DMS 273 (cell line): ENCODE measurements around the gene ESPL1.

ENCODE experiments used
- DNase-seq: peaks from one replicate; lab custom pipeline; 2025; ENCODE audit not compliant: unreplicated experiment; lab: John Stamatoyannopoulos, UW

ESPL1 gene

DNA sequence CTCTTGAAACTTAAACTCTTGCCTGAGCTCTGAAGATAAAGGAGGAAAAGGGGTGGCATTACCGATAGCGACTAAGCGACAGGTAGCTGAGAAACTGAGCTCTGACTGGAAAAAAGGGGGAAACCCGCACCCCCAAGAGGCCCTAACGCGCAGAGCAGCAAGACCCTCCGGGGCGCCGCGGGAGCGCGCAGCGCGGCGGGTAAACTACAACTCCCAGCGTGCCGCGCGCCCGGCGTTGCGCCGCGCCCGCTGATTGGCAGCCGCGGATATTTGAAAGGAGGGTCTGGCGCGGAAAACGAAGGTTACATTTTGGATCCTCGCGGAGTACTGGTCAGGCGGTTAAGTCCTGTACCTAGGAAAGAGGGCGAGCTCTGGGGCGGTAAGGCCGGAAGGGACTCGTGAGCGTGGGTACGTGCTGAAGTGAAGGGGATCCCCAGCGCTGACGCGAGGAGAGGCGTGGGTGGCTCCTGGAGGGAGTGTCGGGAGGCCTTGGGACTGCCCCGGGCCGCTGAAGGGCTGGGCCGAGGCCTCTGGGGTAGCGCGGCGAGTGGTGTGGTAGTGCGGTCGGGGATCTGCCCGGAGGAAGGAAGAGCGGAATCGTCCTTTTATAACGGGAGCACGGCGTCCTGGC lies at the start of gene ESPL1:
Gene ESPL1 (plus strand): TSS at position 301 of the 631 bp plus-strand sequence. CDS start 468 bp downstream, outside the sequence.
- DNase-seq = peak; percentile 90

DNA sequence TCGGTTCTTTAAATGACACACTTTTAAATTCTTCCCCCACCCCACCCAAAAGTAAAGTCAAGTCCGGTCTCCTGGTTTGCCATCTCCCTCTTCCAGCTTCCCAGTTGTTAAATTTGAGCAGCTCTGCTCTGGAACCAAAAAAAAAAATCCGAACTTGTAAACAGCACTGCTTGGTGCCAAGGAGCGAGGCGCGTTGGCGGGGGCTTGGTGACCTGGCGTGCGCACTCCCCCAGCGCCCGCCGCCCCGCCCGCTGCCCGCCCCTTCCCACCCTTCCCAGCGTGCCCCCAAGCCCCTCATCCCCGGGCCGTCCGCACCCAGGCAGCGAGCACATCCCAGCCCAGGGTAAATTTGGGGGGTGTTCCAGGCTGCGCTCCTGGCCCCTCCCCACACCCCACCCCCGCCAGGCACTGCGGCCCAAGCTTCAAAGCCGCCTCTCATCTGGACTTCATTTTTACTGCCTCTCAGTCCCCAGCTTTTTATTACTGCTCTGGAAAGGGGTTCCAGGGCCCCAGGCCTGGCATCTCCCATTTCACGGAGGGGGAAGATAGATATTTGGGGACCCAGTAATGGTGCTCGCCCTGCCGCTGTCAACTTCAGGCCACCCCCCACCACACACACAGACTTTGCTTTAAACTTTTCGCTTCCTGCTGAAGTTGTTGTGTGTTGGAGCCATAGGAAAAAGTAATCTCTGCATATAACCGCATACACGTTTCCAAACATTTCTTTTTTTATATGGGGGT lies 49.4 kb upstream of the ESPL1 start:
- DNase-seq = no peak

DNA sequence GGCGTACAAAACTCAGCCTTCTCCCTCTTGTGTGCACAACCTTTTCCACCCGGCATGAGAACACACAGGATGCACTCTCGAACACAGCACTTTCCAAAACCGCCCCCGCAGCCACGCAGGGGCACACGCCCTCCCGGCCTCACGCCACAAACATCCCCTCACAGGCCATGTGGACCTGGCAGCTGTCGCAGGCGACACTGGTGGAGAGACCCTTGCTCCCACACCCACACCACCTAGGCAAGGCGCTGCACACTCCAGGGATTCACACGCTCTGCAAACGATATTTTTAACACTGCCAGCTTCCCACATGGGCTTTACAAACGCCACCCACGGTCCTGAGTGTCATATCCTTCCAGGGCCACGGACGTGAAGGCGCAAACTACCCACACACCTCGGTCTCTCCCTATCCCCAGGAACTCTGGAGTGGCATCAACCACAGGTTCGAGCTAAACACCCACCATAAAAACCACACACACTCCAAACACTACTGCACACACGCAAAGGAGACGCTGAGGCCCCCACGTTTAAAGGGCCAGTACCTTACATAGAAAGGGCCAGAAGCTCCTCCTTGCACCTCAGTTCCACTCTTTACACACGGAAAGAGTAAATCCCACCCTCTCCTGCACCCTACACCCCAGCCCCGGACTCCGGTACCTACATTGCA lies 48.7 kb upstream of the ESPL1 start:
- no peak for DNase-seq

DNA sequence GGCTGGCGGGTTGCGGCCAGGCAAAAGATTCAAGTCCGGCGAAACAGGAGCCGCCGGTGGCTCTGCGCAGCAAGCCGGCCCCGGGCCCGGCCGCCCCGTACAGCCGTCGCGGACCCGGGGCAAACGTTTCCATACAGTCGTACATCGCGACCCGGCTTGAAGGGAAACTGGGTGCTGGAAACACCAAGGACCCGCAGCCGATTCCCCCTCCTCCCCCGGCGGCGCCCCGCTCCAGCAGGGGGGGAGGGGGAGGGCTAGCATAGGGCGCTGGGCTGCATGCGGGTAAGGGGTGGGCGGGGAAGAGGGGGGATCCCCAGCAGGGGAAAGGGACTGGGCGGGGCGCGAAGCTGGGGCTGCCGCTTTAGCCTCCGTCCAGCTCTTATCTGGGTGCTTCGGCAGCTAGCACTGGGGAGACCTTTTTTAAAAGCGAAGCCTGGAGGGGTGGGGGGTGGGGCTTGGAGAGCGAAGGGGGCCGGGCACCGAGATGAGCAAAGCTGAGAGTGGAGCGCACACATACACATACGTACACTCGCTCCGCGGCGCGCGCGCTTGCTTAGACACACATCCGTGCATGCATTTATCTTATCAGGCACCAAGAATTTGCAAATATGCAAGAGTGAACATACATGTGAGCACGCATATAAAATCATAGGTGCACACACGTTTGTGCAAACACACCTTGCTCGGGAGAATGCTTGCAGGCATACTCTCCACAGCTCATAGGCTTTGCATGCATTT lies 48.0 kb upstream of the ESPL1 start:
- no peak for DNase-seq

DNA sequence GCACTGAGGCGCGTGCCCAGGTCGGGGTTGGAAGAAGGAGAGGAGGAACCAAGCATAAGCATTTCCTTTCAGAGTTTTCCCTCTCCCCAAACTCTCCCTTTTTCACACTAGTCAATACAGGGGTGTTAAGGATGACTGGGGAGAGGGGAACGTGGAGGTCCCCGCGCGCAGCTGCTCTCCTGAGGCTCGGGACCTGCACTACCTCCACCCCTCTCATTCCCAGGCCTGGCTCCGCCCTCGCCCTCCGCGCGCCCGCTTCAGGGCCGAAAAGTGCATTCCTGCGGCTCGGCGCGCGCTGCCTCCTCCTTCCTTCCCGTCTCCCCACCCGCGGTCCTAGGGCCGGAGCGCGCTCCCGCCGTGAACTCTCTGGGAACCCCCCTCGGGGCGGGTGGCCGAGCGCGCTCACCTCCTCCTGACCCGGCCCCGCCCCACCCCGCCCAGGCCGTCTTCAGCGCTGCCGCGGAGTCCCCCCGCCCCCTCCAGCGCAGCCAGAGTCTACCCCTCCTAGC lies 47.4 kb upstream of the ESPL1 start:
- DNase-seq = peak; percentile 94

DNA sequence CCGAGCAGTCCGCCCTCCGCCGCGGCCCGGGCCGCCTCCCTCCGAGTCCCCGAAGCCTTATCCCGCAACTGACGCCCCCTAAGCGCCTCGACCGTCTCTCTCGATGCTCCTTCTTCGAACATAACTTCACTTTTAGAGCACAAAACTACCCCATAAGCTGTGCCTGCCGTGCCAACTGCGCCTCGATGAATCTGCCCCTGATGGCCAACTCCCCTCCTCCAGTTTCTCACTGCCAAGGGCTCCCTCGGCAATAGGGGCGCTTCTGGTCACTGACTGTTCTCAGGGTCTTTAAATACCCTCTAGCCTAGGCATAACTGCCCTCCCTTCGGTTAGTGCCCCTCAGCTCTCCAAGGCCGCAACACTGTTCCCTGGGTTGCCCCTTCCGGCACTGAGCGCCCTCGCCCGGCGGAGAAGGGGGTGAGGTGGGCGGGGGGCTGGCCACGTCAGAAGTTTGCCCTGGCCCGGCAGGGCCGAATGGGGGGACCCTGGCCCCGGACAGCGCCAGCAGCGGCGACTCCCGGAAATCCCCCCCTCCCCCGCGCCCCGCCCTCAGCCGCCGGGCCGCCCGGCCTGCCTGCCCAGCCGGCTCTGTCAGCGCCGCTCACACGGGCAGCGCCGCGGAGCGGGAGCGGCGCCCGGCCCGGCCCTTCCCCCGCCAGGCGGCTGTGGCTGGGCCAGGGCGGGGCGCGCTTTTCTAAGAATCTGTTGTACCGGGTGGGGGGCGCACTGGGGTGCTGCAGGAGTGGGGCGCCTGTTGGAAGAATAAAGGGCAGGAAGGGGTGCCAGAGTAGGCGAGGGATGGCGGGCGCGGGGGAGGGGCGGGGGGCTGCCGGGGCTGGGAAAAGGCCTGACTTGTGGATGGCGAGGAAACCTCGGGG lies 46.7 kb upstream of the ESPL1 start:
- DNase-seq = peak; percentile 68

DNA sequence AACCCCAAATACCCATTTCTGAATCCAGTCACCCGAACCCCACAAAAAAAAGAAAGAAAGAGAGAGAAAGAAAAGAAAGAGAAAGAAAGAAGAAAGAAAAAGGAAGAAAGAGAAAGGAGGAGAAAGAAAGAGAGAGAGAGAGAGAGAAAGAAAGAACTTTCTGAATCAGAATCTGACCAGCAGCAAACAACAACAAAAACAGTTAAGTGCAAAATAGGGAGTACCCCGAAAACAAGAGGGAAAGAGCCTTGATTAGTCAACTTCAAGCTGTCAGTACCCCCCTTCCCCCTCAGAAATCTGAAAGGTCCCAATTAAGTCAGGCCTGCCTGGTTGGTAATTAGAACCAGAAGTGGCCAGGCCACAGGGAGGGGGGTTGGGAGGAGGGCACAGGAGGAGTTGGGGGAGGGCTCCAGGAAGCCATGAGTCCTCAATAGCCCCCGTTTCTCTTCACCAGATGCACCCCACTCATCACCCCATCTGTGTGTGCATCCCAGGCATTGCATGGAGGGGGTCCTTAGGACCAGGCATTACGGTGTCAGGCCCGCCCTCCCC lies 45.9 kb upstream of the ESPL1 start:
- peak; percentile 28 for DNase-seq

DNA sequence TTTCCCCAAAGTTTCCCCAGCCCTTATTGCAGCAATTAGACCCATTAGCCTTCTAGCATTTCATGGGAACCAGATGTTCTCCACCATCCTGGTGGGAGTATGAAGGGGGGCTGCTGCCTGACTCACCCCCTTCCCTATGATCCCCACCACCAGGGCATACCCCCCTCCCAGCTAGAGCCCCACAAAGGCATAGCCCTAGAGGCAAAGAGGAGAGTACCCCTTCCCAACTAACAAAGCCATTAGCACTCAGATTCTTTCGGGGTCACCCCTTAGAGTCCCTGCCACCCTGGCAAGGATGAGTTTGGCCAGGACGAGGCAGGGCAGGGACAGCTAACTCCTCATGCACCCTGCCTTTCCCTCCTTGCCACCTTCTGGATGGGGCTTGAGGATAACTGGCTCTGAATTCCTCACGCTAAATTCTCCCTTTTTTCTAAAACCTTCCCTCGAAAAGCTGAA lies 45.3 kb upstream of the ESPL1 start:
- no peak for DNase-seq

DNA sequence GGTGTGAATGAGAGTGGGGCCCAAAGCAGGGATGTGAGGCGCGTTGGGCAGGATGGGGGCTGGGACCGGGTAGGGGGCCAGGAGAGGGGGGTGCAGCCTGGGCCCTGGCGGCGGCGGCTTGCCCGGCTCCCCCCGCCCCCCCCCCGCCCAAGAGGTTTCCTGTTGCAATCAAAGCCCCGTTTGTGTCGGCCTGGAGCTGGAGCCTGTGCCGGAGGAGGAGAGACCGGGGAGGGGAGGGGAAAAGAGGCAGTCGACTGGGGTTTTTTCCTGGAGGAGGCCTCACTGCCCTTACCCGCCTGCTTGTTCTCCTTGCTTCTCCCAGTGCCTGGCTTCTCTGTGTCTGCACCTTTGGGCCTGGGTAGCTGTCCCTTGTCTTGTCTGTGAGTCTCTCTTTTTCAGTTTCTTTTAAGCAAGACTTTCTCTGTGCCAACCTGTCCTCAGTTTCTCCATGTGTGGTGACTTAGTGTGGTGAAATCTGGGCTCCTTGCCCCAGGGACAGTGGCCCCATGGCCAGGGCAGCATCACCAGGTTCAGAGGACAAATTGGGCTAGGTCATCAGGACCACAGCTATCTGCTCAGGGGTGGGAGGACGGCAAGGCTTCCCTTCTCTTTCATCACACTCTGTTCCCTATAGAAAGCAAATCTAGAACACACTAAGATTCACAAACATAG lies 44.6 kb upstream of the ESPL1 start:
- DNase-seq = peak; percentile 28

DNA sequence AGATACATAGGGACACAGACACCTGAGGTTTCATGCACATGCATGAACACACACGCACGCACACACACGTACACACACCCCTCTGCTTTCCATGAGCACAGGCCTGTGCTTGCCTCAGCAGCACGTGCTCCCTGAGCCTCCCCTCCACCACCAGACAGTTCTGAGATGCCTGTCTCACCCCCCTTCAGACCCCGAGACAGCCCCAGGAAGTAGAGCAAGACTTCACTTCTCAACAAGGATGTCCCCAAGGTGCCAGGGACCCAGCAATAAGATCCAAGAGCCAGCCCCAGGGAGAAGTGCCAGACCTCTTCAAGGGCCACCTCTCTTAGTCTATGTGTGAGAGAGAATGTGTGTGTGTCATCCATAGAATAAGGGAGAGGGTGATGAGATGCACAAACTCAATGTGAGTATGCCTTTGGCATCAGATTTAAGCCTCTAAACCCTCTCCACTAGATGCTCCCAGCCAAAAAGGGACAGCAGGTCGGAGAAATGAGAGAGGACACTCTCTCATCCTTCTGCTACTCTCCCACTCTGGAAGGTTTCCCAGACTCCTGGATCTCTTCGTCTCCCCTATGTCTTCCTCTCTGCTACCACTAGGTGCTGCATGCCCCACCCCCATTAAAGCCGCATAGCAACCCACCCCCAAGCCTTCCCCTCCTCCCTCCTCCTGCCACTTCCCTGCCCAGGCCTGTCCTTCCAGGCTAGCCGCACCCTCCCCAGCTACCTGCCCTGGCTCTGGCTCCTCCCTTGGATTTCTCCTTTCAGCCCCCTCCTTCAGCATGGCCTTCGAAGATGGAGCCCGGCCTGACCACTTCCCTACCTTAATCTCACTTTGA lies 43.8 kb upstream of the ESPL1 start:
- peak; percentile 78 for DNase-seq

DNA sequence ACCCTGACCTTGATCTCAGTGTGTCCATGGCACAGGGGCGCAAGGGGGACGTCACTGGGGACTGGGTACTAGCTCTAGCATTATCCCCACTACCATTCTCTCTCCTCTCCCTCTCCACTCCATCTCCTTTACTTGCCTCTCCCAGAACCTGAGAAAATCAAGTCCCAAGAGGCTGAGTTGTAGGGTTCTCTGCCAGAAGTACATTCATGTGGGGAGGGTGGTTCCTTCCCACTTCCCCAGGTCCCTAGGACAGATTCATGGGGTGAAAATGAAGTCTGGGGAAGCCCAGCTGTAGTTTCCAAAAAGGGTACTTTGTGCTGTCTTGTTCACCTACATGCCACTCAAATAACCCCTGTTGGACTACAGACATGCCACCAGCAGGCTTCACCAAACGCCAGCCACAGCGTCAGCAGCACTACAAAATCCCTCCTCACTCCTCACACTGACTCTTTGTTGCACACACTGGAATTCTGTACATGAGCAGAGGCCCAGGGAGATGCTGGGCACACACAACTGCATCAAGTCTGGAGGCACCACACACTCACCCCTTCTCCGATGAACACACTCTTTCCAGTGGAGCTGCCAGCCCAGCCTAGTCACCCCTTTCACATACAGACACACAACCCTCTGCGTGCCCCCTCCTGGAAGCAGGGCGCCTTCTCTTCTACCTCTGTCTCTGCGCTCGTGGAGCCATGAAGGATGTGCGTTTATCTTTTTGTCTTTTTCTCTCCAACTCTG lies 43.0 kb upstream of the ESPL1 start:
- no peak for DNase-seq

DNA sequence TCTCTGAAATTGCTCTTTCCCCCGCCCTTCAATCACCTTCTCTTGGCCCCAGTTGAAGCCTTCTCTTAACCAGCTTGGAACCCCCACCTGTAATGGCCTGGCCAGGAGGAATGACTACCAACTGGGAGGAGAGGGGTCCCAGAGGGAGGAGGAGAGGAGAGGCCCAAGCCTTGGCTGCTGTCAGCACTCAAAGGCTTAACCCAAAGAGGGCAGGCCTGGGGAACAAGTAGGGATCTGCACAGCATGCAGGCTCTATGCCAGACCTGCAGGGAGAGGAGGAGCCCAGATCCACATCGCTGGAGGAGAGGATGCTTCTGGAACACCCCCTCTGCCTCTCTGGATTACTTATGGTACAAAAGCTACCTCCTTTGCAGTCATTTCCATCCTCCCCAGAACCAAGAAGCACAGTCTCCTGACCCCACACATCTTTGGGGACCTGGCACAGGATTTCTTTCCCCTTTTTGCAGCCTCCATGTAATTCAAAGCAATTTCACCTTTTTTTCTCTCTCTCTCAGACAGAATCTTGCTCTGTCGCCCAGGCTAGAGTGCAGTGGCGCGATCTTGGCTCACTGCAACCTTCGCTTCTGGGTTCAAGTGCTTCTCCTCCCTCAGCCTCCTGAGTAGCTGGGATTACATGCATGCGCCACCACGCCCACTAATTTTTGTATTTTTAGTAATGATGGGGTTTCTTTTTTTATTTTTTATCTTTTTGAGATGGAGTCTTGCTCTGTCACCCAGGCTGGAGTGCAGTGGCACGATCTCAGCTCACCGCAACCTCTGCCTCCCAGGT lies 42.3 kb upstream of the ESPL1 start:
- DNase-seq = peak; percentile 46

DNA sequence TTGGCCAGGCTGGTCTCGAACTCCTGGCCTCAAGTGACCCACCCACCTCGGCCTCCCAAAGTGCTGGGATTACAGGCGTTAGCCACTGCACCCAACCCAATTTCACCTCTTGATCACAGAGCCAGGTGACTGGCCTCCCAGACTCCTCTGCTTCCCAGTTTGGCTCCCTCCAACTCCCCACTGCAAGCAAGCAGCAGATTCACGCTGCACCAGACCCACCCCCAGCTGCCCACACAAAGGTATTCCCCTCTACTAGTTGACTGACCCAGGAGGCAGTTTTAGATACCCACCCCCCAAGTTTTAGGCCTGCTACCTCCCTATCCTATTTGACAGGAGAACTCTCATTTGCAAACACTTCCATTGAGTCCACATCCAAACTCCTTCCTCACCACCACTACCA lies 41.3 kb upstream of the ESPL1 start:
- no peak for DNase-seq

DNA sequence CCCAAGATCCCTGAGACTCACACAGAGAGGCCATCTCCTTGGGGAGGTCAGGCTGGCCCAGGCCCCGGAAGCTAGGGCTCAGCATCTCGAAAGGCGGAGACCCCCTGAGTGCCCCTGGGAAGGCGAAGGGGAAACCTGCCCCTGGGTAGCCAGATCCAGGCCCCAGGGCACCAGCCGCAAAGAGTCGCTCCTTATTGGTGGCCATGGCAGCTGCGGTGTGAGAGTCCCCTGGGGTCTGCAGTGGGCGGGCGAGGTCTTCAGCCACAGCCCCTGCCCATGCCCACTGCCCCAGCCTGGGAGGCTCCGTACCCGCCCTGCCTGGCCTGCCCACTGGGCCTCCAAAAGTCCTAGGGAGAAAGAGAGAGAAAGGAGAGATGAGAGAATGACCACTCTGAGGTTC lies 40.8 kb upstream of the ESPL1 start:
- DNase-seq = no peak

DNA sequence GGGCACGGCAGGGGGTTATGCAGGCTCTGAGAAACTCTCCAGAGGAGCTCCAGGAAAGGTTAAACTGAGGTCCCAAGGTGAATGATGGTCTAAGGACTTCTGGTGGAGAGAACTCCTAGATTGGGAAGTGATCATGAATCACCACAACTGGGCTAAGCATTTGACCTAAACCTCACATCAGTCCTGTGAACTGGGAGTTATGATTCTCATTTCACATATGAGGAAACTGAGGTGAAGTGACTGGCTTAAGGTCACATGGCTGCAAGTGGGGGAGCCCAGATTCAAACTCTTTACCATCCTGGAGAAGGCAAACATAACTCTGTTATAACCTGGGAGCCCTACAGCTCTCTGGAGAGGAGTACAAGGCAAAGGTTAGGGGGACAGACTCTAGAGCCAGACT lies 40.3 kb upstream of the ESPL1 start:
- no peak for DNase-seq

DNA sequence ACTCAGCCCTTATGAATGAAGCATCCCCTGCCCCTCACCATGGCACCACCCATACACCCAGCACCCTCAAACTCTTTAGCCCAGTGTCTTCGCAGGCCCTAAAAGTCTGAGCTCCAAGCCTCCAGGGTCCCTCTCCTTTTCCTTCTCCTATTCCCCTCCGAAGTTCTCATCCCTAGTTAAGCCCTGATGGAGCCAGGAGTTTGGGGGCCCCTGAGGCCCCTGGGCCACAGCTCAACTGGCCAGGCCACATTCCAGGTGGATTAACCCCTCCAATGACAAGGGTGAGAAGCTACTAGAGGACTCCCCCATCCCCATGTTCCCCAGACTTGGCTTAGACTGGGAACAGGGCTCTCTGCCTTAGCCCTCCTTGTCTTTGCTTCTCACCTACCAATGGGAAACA lies 38.6 kb upstream of the ESPL1 start:
- no peak for DNase-seq
